CD14-positive monocyte (primary cell): ENCODE measurements around the gene CDC42BPB. TPM values are rescaled to one million over a fixed set of nuclear protein-coding genes. Genes with fewer than 3 reads are reported as not detected.

Source experiments
- DNase-seq, 3 donors: peaks; one replicate each; pipeline ENCODE4 v3.0.0-alpha.2; 2011 to 2022
- H2AFZ ChIP-seq: 2 replicates; pipeline ENCODE4 v1.6.0; 2012; ENCODE audit warnings: mild to moderate bottlenecking, low read depth, low read length, inconsistent platforms; ENCODE audit not compliant: insufficient read depth, poor library complexity, severe bottlenecking
- H3K27ac ChIP-seq, 2 donors: 1 replicate in 1 of 2; 2 replicates in 1 of 2; pipeline ENCODE4 v1.5.1; 2012 to 2013; ENCODE audit warnings: low read length in 2 of 2, control low read depth in 1 of 2, inconsistent platforms in 1 of 2, low read depth in 1 of 2, mild to moderate bottlenecking in 1 of 2
- H3K27me3 ChIP-seq, 2 donors: one replicate each; pipeline versions ENCODE4 v1.6.0 to v1.6.1; 2011 to 2013; ENCODE audit warnings: low read length in 2 of 2; ENCODE audit not compliant: control insufficient read depth in 2 of 2, insufficient read depth in 2 of 2
- H3K36me3 ChIP-seq, 2 donors: replicated peaks in 1 of 2; 1 replicate in 1 of 2; 2 replicates in 1 of 2; pipeline versions ENCODE4 v1.5.1 to v1.6.1; 2012 to 2013; ENCODE audit warnings: low read length in 2 of 2, control low read depth in 1 of 2, inconsistent platforms in 1 of 2, mild to moderate bottlenecking in 1 of 2; ENCODE audit not compliant: insufficient read depth in 2 of 2, control insufficient read depth in 1 of 2
- H3K4me1 ChIP-seq, 2 donors: 1 replicate in 1 of 2; 2 replicates in 1 of 2; pipeline versions ENCODE4 v1.5.1 to v1.6.1; 2012 to 2013; ENCODE audit warnings: low read length in 2 of 2, control low read depth in 1 of 2, inconsistent platforms in 1 of 2, mild to moderate bottlenecking in 1 of 2, moderate library complexity in 1 of 2; ENCODE audit not compliant: insufficient read depth in 2 of 2, control insufficient read depth in 1 of 2
- H3K4me2 ChIP-seq: replicated peaks from 2 replicates; pipeline ENCODE3; 2012; ENCODE audit warnings: low read length, moderate library complexity, mild to moderate bottlenecking; ENCODE audit not compliant: poor library complexity, severe bottlenecking; ENCODE audit errors: extremely low read depth
- H3K4me3 ChIP-seq, 3 experiments: fragments of 200-600 bp in 1 of 3; sonication (generic) in 1 of 3; replicated peaks in 1 of 3; 1 replicate in 2 of 3; 2 replicates in 1 of 3; pipeline ENCODE4 v1.5.1; 2011 to 2013; ENCODE audit warnings: low read length in 3 of 3, mild to moderate bottlenecking in 3 of 3, control low read depth in 2 of 3, low read depth in 2 of 3, inconsistent platforms in 1 of 3, moderate library complexity in 1 of 3
- H3K79me2 ChIP-seq: 2 replicates; pipeline ENCODE4 v1.6.0; 2012; ENCODE audit warnings: mild to moderate bottlenecking, control low read depth, inconsistent platforms, low read length, moderate library complexity; ENCODE audit not compliant: insufficient read depth
- H3K9ac ChIP-seq: 2 replicates; pipeline ENCODE4 v1.6.0; 2017; ENCODE audit warnings: low read length, mild to moderate bottlenecking; ENCODE audit not compliant: insufficient read depth, poor library complexity, severe bottlenecking
- H3K9me3 ChIP-seq, 2 donors: replicated peaks in 1 of 2; 1 replicate in 1 of 2; 2 replicates in 1 of 2; pipeline versions ENCODE4 v1.5.1 to v1.6.1; 2012 to 2013; ENCODE audit warnings: low read length in 2 of 2, control low read depth in 1 of 2; ENCODE audit not compliant: control insufficient read depth in 1 of 2, insufficient read depth in 1 of 2
- H4K20me1 ChIP-seq: 2 replicates; pipeline ENCODE4 v1.6.0; 2012; ENCODE audit warnings: mild to moderate bottlenecking, low read length, control low read depth, moderate library complexity; ENCODE audit not compliant: insufficient read depth
- H3K27ac Mint-ChIP-seq, 7 donors: one replicate each; pipeline ENCODE4 v1.8.0; 2020; ENCODE audit warnings: mild to moderate bottlenecking in 7 of 7, mixed read lengths in 7 of 7, moderate library complexity in 6 of 7, inconsistent platforms in 2 of 7
- H3K27me3 Mint-ChIP-seq, 3 donors: one replicate each; pipeline ENCODE4 v1.8.0; 2021 to 2022; ENCODE audit warnings: low read depth in 3 of 3, mild to moderate bottlenecking in 3 of 3, mixed read lengths in 3 of 3, moderate library complexity in 3 of 3, inconsistent platforms in 1 of 3
- H3K36me3 Mint-ChIP-seq, 2 donors: one replicate each; pipeline ENCODE4 v1.8.0; 2020; ENCODE audit warnings: mixed read lengths in 2 of 2, inconsistent platforms in 1 of 2, mild to moderate bottlenecking in 1 of 2
- H3K4me1 Mint-ChIP-seq: one replicate; pipeline ENCODE4 v1.8.0; 2020; ENCODE audit warnings: mild to moderate bottlenecking, mixed read lengths
- H3K4me3 Mint-ChIP-seq, 2 donors: one replicate each; pipeline ENCODE4 v1.8.0; 2020; ENCODE audit warnings: mild to moderate bottlenecking in 2 of 2, mixed read lengths in 2 of 2, moderate library complexity in 1 of 2
- H3K9me3 Mint-ChIP-seq, 7 donors: one replicate each; pipeline ENCODE4 v1.8.0; 2020 to 2022; ENCODE audit warnings: mixed read lengths in 7 of 7, mild to moderate bottlenecking in 6 of 7, moderate library complexity in 6 of 7, inconsistent platforms in 2 of 7
- CTCF ChIP-seq: fragments of 200-600 bp; IDR thresholded peaks from one replicate; pipeline ENCODE4 v1.8.0; 2022; ENCODE audit warnings: antibody characterized with exemption, mild to moderate bottlenecking
- WGBS: methylation state at CpG from one replicate; pipeline ENCODE4 v1.1.5; 2013; ENCODE audit warnings: missing lambda C conversion rate; ENCODE audit not compliant: insufficient coverage; 5-methylcytosine and 5-hydroxymethylcytosine counted together
- intact Hi-C, 2 donors: fragments of 100-400 bp; cut with micrococcal nuclease; formaldehyde crosslinking; loops; one replicate each; pipeline versions ENCODE4 v1.15.0 to v1.15.1; 2023
- polyA plus RNA-seq, 3 donors: library from polyadenylated mRNA; depleted of rRNA in 1 of 3; unstranded in 2 of 3; stranded (reverse) in 1 of 3; fragments of 300-500 nt in 2 of 3; fragments of >200 nt in 1 of 3; fragmentation: Illumina TruSeq in 2 of 3; gene quantifications; 1 replicate in 2 of 3; 2 replicates in 1 of 3; pipeline ENCODE4 v1.2.3, GENCODE V29; 2012 to 2021

Gene CDC42BPB
- polyA plus RNA-seq, 3 donors = 0.25 to 19.0 (median 0.60) TPM

- no peaks in the 10 kb centered on the region for H3K27me3 ChIP-seq
- 95% methylated on average over 18 of the region's 18 CpGs for WGBS
- intact Hi-C loops = no loop called here
- no peak overlapping the region for H2AFZ ChIP-seq
- no peak overlapping the region for H3K9ac ChIP-seq
- DNase-seq = no peak
- peaks cover 0 to 3% (median 2%) of the 10 kb centered on the region in 3 donors for H3K27me3 Mint-ChIP-seq
- H4K20me1 ChIP-seq = peaks cover 3% of the 10 kb centered on the region
- H3K4me1 ChIP-seq = no peaks in the 10 kb centered on the region
- H3K27ac ChIP-seq = no peak overlapping the region
- TF ChIP-seq CTCF = no peak
- peaks cover 0 to 6% (median 0%) of the 10 kb centered on the region in 7 donors for H3K9me3 Mint-ChIP-seq
- no peaks in the 10 kb centered on the region for H3K79me2 ChIP-seq
- H3K36me3 ChIP-seq = peaks cover 0 to 23% of the 10 kb centered on the region in 2 donors
- no peak overlapping the region for H3K4me2 ChIP-seq
- H3K4me1 Mint-ChIP-seq = no peaks in the 10 kb centered on the region
- no peaks in the 10 kb centered on the region for H3K9me3 ChIP-seq
- H3K27ac Mint-ChIP-seq = no peak overlapping the region
- peaks cover 29 to 41% of the 10 kb centered on the region in 2 donors for H3K36me3 Mint-ChIP-seq
- no peak overlapping the region for H3K4me3 ChIP-seq
- no peak overlapping the region for H3K4me3 Mint-ChIP-seq
Measured at GRCh38 chr14:103001226-103001625, 56.1 kb downstream of the CDC42BPB start.

GRCh38 chr14:103000291-103000921 is 56.9 kb downstream of the CDC42BPB start:
- Histone ChIP-seq H2AFZ (no peak overlapping the region), H3K4me1 (no peaks in the 10 kb centered on the region), H4K20me1 (no peaks in the 10 kb centered on the region), H3K36me3 (peaks cover 0 to 23% of the 10 kb centered on the region in 2 donors), H3K27ac (no peak overlapping the region), H3K4me2 (no peak overlapping the region), H3K9me3 (no peaks in the 10 kb centered on the region), H3K27me3 (no peaks in the 10 kb centered on the region), H3K9ac (no peak overlapping the region), H3K79me2 (no peaks in the 10 kb centered on the region), H3K4me3 (no peak overlapping the region)
- 88% methylated on average over 16 of the region's 21 CpGs for WGBS
- TF ChIP-seq CTCF = no peak
- Mint-ChIP-seq H3K36me3 (peaks cover 31 to 41% of the 10 kb centered on the region in 2 donors), H3K4me3 (no peak overlapping the region), H3K27me3 (peaks cover 0 to 2% (median 1%) of the 10 kb centered on the region in 3 donors), H3K4me1 (no peaks in the 10 kb centered on the region), H3K9me3 (peaks cover 0 to 6% (median 0%) of the 10 kb centered on the region in 7 donors), H3K27ac (no peak overlapping the region)
- no peak for DNase-seq
- intact Hi-C loops = no loop called here
